ENCODE data around the gene SUPT20HL2.

Gene SUPT20HL2

GRCh38 chrX:24305905-24306304 is 8.0 kb downstream of the SUPT20HL2 start:
- no peaks in the 10 kb centered on the region for H3K4me1 ChIP-seq (ENCODE audit: control insufficient read depth, insufficient read depth, low read length)
- H3K4me3 ChIP-seq (ENCODE audit: low read length), result no peak overlapping the region
- peaks cover 2% of the 10 kb centered on the region for H3K27me3 ChIP-seq (ENCODE audit: control insufficient read depth, insufficient read depth, low read length)
- no peak overlapping the region for H3K9ac ChIP-seq (ENCODE audit: low read length)
- H3K36me3 ChIP-seq (ENCODE audit: control insufficient read depth, insufficient read depth, low read length), result no peaks in the 10 kb centered on the region
- H3K27ac ChIP-seq (ENCODE audit: low read depth, low read length), result no peak overlapping the region

GRCh38 chrX:24301806-24302205 is 12.1 kb downstream of the SUPT20HL2 start:
- no peak overlapping the region for H3K9ac ChIP-seq (ENCODE audit: low read length)
- H3K4me3 ChIP-seq (ENCODE audit: low read length), result no peak overlapping the region
- H3K27ac ChIP-seq (ENCODE audit: low read depth, low read length), result no peak overlapping the region
- H3K27me3 ChIP-seq (ENCODE audit: control insufficient read depth, insufficient read depth, low read length), result no peaks in the 10 kb centered on the region
- H3K36me3 ChIP-seq (ENCODE audit: control insufficient read depth, insufficient read depth, low read length), result no peaks in the 10 kb centered on the region
- no peaks in the 10 kb centered on the region for H3K4me1 ChIP-seq (ENCODE audit: control insufficient read depth, insufficient read depth, low read length)

GRCh38 chrX:24301060-24301459 is 12.8 kb downstream of the SUPT20HL2 start:
- no peaks in the 10 kb centered on the region for H3K27me3 ChIP-seq (ENCODE audit: control insufficient read depth, insufficient read depth, low read length)
- H3K27ac ChIP-seq (ENCODE audit: low read depth, low read length), result no peak overlapping the region
- H3K36me3 ChIP-seq (ENCODE audit: control insufficient read depth, insufficient read depth, low read length), result no peaks in the 10 kb centered on the region
- H3K4me1 ChIP-seq (ENCODE audit: control insufficient read depth, insufficient read depth, low read length), result no peaks in the 10 kb centered on the region
- no peak overlapping the region for H3K9ac ChIP-seq (ENCODE audit: low read length)
- no peak overlapping the region for H3K4me3 ChIP-seq (ENCODE audit: low read length)

DNA sequence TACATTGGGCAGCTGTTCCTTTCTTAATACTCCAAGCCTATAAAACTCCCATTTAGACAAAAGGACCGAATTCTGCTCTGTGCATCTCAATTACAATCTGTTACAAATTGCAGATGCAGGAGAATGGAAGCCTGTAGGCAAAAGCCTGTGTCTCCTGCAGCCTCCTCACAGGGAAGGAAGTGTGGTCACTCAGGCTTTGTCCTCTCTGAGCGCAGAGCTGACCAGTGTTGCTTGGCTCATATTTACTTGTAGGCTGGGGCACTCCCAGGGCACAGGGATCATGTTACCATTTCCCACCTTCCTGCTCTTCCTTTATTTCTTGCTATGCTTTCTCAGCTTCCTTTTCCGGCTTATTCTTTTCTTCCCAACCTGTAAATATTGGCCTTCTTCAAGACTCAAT is 15.7 kb downstream of the SUPT20HL2 start:
- H3K4me3 ChIP-seq (ENCODE audit: low read length), result no peak overlapping the region
- no peaks in the 10 kb centered on the region for H3K27me3 ChIP-seq (ENCODE audit: control insufficient read depth, insufficient read depth, low read length)
- H3K36me3 ChIP-seq (ENCODE audit: control insufficient read depth, insufficient read depth, low read length), result no peaks in the 10 kb centered on the region
- no peak overlapping the region for H3K27ac ChIP-seq (ENCODE audit: low read depth, low read length)
- no peaks in the 10 kb centered on the region for H3K4me1 ChIP-seq (ENCODE audit: control insufficient read depth, insufficient read depth, low read length)
- H3K9ac ChIP-seq (ENCODE audit: low read length), result no peak overlapping the region

DNA sequence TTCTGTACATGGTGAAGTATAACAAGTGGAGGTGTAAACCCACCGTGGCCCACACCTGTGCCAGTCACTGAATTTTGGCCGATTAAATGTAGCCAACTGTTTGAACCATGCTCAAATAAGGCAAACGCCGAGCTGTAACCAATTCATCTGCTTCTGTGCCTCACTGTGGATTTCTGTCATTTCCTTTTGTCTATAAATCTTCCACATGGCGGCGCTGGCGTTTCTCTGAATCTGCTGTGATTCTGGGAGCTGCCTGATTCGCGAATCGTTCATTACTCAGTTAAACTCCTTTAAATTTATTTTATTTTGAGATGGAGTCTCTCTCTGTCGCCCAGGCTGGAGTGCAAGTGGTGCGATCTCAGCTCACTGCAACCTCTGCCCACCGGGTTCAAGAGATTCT is 19.2 kb downstream of the SUPT20HL2 start:
- H3K4me1 ChIP-seq (ENCODE audit: control insufficient read depth, insufficient read depth, low read length), result peaks cover 4% of the 10 kb centered on the region
- H3K27me3 ChIP-seq (ENCODE audit: control insufficient read depth, insufficient read depth, low read length), result peaks cover 5% of the 10 kb centered on the region
- peak overlapping the region; percentile 37 for H3K27ac ChIP-seq (ENCODE audit: low read depth, low read length)
- H3K36me3 ChIP-seq (ENCODE audit: control insufficient read depth, insufficient read depth, low read length), result no peaks in the 10 kb centered on the region
- H3K9ac ChIP-seq (ENCODE audit: low read length), result no peak overlapping the region
- no peak overlapping the region for H3K4me3 ChIP-seq (ENCODE audit: low read length)

DNA sequence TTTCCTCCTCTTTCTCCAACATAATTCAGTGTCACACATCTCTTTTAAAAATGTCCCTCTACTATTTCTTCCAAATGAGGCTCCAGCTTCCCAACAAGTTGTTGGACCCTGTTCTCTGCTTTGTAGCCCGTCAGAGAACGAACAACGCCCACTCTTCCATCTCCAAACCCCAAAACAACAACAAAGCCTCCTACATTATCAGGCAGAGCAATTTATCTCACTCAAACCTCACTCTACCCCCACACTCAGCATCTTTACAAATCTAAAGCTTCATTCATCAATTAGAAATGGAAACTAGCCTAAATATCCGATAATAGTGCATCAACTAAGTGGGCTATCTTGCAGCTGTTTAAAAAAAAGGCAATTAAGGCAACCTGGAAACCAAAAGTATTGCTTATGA is 20.5 kb downstream of the SUPT20HL2 start:
- peak overlapping the region; percentile 75 for H3K27ac ChIP-seq (ENCODE audit: low read depth, low read length)
- no peak overlapping the region for H3K4me3 ChIP-seq (ENCODE audit: low read length)
- H3K36me3 ChIP-seq (ENCODE audit: control insufficient read depth, insufficient read depth, low read length), result no peaks in the 10 kb centered on the region
- no peak overlapping the region for H3K9ac ChIP-seq (ENCODE audit: low read length)
- peaks cover 4% of the 10 kb centered on the region for H3K4me1 ChIP-seq (ENCODE audit: control insufficient read depth, insufficient read depth, low read length)
- peaks cover 5% of the 10 kb centered on the region for H3K27me3 ChIP-seq (ENCODE audit: control insufficient read depth, insufficient read depth, low read length)

GRCh38 chrX:24292353-24292752 is 21.5 kb downstream of the SUPT20HL2 start:
- Histone ChIP-seq H3K4me3 (ENCODE audit: low read length) (no peak overlapping the region), H3K27me3 (ENCODE audit: control insufficient read depth, insufficient read depth, low read length) (peaks cover 5% of the 10 kb centered on the region), H3K36me3 (ENCODE audit: control insufficient read depth, insufficient read depth, low read length) (no peaks in the 10 kb centered on the region), H3K4me1 (ENCODE audit: control insufficient read depth, insufficient read depth, low read length) (peaks cover 4% of the 10 kb centered on the region), H3K9ac (ENCODE audit: low read length) (no peak overlapping the region), H3K27ac (ENCODE audit: low read depth, low read length) (peak overlapping the region; percentile 80)

DNA sequence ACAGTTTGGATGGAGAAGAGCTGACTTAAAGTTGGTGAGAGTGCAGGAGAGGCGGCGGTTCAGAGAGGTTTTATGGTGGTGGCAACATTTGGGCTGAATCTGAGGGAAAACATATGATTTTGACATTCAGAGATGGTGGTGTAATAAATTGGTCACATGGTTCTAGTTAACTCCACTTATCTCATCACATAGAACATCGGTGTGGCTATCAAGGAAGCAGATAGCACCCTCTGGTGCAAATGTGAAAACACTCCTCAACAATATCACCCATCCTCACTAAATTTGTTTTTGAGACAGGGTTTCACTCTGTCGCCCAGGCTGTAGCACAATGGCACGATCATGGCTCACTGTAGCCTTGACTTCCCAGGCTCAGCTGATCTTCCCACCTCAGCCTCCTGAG is 28.8 kb downstream of the SUPT20HL2 start:
- H3K27me3 ChIP-seq (ENCODE audit: control insufficient read depth, insufficient read depth, low read length), result peaks cover 2% of the 10 kb centered on the region
- H3K4me3 ChIP-seq (ENCODE audit: low read length), result no peak overlapping the region
- no peak overlapping the region for H3K9ac ChIP-seq (ENCODE audit: low read length)
- no peak overlapping the region for H3K27ac ChIP-seq (ENCODE audit: low read depth, low read length)
- no peaks in the 10 kb centered on the region for H3K36me3 ChIP-seq (ENCODE audit: control insufficient read depth, insufficient read depth, low read length)
- peaks cover 2% of the 10 kb centered on the region for H3K4me1 ChIP-seq (ENCODE audit: control insufficient read depth, insufficient read depth, low read length)

GRCh38 chrX:24283127-24283794 is 30.6 kb downstream of the SUPT20HL2 start:
- peak overlapping the region; percentile 85 for H3K27ac ChIP-seq (ENCODE audit: low read depth, low read length)
- H3K27me3 ChIP-seq (ENCODE audit: control insufficient read depth, insufficient read depth, low read length), result peaks cover 5% of the 10 kb centered on the region
- H3K9ac ChIP-seq (ENCODE audit: low read length), result no peak overlapping the region

GRCh38 chrX:24282381-24283126 is 31.3 kb downstream of the SUPT20HL2 start:
- Histone ChIP-seq H3K4me3 (ENCODE audit: low read length) (no peak overlapping the region), H3K27me3 (ENCODE audit: control insufficient read depth, insufficient read depth, low read length) (peaks cover 5% of the 10 kb centered on the region), H3K4me1 (ENCODE audit: control insufficient read depth, insufficient read depth, low read length) (peaks cover 2% of the 10 kb centered on the region), H3K27ac (ENCODE audit: low read depth, low read length) (peak overlapping the region; percentile 85), H3K9ac (ENCODE audit: low read length) (no peak overlapping the region), H3K36me3 (ENCODE audit: control insufficient read depth, insufficient read depth, low read length) (no peaks in the 10 kb centered on the region)

More at GRCh38 chrX:24283127-24283794, 30.6 kb downstream of the SUPT20HL2 start:
- H3K4me3 ChIP-seq (ENCODE audit: low read length), result no peak overlapping the region
- H3K36me3 ChIP-seq (ENCODE audit: control insufficient read depth, insufficient read depth, low read length), result no peaks in the 10 kb centered on the region
- H3K4me1 ChIP-seq (ENCODE audit: control insufficient read depth, insufficient read depth, low read length), result peaks cover 2% of the 10 kb centered on the region

GRCh38 chrX:24277405-24277804 is 36.5 kb downstream of the SUPT20HL2 start:
- H3K27ac ChIP-seq (ENCODE audit: low read depth, low read length), result no peak overlapping the region
- H3K9ac ChIP-seq (ENCODE audit: low read length), result no peak overlapping the region
- no peak overlapping the region for H3K4me3 ChIP-seq (ENCODE audit: low read length)
- H3K4me1 ChIP-seq (ENCODE audit: control insufficient read depth, insufficient read depth, low read length), result no peaks in the 10 kb centered on the region
- H3K27me3 ChIP-seq (ENCODE audit: control insufficient read depth, insufficient read depth, low read length), result peaks cover 5% of the 10 kb centered on the region
- H3K36me3 ChIP-seq (ENCODE audit: control insufficient read depth, insufficient read depth, low read length), result no peaks in the 10 kb centered on the region

DNA sequence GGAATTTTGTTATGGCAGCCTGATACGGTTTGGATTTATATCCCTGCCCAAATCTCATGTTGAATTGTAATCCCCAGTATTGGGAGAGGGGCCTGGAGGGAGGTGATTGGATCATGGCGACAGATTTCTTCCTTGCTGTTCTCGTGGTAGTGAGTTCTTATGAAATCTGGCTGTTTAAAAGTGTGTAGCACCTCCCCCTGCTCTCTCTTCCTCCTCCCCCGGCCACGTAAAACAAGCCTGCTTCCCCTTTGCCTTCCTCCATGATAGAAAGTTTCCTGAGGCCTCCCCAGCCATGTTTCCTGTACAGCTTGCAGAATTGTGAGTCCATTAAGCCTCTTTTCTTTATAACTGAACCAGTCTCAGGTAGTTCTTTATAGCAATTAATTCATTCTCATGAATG is 37.9 kb downstream of the SUPT20HL2 start:
- peaks cover 4% of the 10 kb centered on the region for H3K27me3 ChIP-seq (ENCODE audit: control insufficient read depth, insufficient read depth, low read length)
- no peak overlapping the region for H3K9ac ChIP-seq (ENCODE audit: low read length)
- no peak overlapping the region for H3K4me3 ChIP-seq (ENCODE audit: low read length)
- no peaks in the 10 kb centered on the region for H3K4me1 ChIP-seq (ENCODE audit: control insufficient read depth, insufficient read depth, low read length)
- H3K27ac ChIP-seq (ENCODE audit: low read depth, low read length), result no peak overlapping the region
- no peaks in the 10 kb centered on the region for H3K36me3 ChIP-seq (ENCODE audit: control insufficient read depth, insufficient read depth, low read length)

GRCh38 chrX:24271262-24271661 is 42.6 kb downstream of the SUPT20HL2 start:
- no peak overlapping the region for H3K27ac ChIP-seq (ENCODE audit: low read depth, low read length)

More at GRCh38 chrX:24271262-24271661, 42.6 kb downstream of the SUPT20HL2 start:
- no peaks in the 10 kb centered on the region for H3K36me3 ChIP-seq (ENCODE audit: control insufficient read depth, insufficient read depth, low read length)
- no peak overlapping the region for H3K4me3 ChIP-seq (ENCODE audit: low read length)
- no peaks in the 10 kb centered on the region for H3K27me3 ChIP-seq (ENCODE audit: control insufficient read depth, insufficient read depth, low read length)
- H3K4me1 ChIP-seq (ENCODE audit: control insufficient read depth, insufficient read depth, low read length), result peaks cover 3% of the 10 kb centered on the region
- no peak overlapping the region for H3K9ac ChIP-seq (ENCODE audit: low read length)

Measured in rectal smooth muscle tissue (tissue), 1 donor.